ENCODE data around the gene OTOP2.
A peak's percentile ranks its signal among the peaks of the same experiment; 100 is the strongest.

Gene OTOP2

GRCh38 chr17:74893936-74894671 is 30.0 kb upstream of the OTOP2 start:
- Histone ChIP-seq H3K27ac (ENCODE audit: extremely low read depth, low read depth, low read length) (no peak overlapping the region), H3K9me3 (ENCODE audit: control insufficient read depth, insufficient read depth, low read depth, low read length) (no peaks in the 10 kb centered on the region), H3K36me3 (ENCODE audit: control insufficient read depth in 2 of 2, insufficient read depth in 1 of 2, low read length in 2 of 2) (no peaks in the 10 kb centered on the region), H3K4me3 (ENCODE audit: low read depth, low read length) (no peak overlapping the region), H3K4me1 (ENCODE audit: control insufficient read depth, insufficient read depth, low read length) (no peaks in the 10 kb centered on the region)
- CTCF ChIA-PET = interaction anchor here (0.7 kb wide), 1 partner anchor 27 kb away, joined by 5 read pairs; no protein-coding TSS in a partner anchor
- POLR2A ChIA-PET = interaction anchor here (1.1 to 2.1 kb wide), 2 partner anchors 9 to 21 kb away, joined by 3 to 16 read pairs; partner anchors contain the start of gene FDXR
- no peak for TF ChIP-seq ZNF280D (tag by site-specific recombination; IDR thresholded peaks at IDR 0.05)
- no peak for TF ChIP-seq ZBTB48 (tag by site-specific recombination; IDR thresholded peaks at IDR 0.05)
- no peak for TF ChIP-seq ZNF571 (tag by site-specific recombination; IDR thresholded peaks at IDR 0.05)
- TF ChIP-seq, protein P1, sequence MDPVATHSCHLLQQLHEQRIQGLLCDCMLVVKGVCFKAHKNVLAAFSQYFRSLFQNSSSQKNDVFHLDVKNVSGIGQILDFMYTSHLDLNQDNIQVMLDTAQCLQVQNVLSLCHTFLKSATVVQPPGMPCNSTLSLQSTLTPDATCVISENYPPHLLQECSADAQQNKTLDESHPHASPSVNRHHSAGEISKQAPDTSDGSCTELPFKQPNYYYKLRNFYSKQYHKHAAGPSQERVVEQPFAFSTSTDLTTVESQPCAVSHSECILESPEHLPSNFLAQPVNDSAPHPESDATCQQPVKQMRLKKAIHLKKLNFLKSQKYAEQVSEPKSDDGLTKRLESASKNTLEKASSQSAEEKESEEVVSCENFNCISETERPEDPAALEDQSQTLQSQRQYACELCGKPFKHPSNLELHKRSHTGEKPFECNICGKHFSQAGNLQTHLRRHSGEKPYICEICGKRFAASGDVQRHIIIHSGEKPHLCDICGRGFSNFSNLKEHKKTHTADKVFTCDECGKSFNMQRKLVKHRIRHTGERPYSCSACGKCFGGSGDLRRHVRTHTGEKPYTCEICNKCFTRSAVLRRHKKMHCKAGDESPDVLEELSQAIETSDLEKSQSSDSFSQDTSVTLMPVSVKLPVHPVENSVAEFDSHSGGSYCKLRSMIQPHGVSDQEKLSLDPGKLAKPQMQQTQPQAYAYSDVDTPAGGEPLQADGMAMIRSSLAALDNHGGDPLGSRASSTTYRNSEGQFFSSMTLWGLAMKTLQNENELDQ (tag by site-specific recombination; IDR thresholded peaks at IDR 0.05; ENCODE audit: low read depth) = no peak
- no peak for TF ChIP-seq ZNF560 (tag by site-specific recombination; IDR thresholded peaks at IDR 0.05; ENCODE audit: borderline replicate concordance)

DNA sequence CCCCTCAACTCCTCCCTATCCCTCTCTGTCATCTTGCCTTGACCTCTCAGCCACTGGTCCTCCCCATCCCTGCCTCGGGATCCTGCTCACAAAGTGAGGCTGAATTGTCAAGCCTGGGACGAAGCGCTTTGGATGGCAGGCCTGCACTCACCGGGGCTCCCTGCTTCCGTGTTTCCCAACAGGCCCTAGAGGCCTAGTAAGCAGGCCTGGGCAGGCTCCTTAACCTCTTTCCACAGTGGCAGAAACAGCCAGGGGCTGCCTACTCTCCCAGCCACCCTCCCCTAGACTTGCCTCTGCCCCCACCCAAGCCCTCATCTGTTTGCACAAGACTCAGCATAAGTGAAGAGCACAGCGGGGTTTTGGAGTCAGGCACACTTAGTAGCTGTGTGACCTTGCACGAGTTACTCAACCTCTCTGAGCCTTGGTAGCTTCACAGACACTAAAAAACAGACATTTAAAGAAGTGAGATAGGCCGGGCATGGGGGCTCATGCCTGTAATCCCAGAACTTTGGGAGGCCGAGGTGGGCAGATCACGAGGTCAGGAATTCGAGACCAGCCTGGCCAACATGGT is 25.6 kb upstream of the OTOP2 start:
- CTCF ChIA-PET = interaction anchor here (0.9 to 1.4 kb wide), 2 partner anchors 21 to 154 kb away, joined by 3 to 4 read pairs; no protein-coding TSS in a partner anchor
- Histone ChIP-seq H3K9me3 (ENCODE audit: control insufficient read depth, insufficient read depth, low read depth, low read length) (no peaks in the 10 kb centered on the region), H3K27ac (ENCODE audit: extremely low read depth, low read depth, low read length) (no peak overlapping the region), H3K4me3 (ENCODE audit: low read depth, low read length) (no peak overlapping the region), H3K4me1 (ENCODE audit: control insufficient read depth, insufficient read depth, low read length) (no peaks in the 10 kb centered on the region), H3K36me3 (ENCODE audit: control insufficient read depth in 2 of 2, insufficient read depth in 1 of 2, low read length in 2 of 2) (no peaks in the 10 kb centered on the region)
- TF ChIP-seq ZNF24 (tag by site-specific recombination; IDR thresholded peaks at IDR 0.05) = no peak
- no peak for TF ChIP-seq SP7 (tag by site-specific recombination; IDR thresholded peaks at IDR 0.05)
- TF ChIP-seq ZNF768 (tag by site-specific recombination; IDR thresholded peaks at IDR 0.05) = peak; percentile 65; the same call in 1 of the 2 replicates
- POLR2A ChIA-PET = interaction anchor here (1.4 kb wide), 1 partner anchor 17 kb away, joined by 3 read pairs; no protein-coding TSS in a partner anchor

GRCh38 chr17:74900208-74900607 is 23.9 kb upstream of the OTOP2 start:
- TF ChIP-seq ZNF518A (tag by site-specific recombination; conservative IDR thresholded peaks at IDR 0.05; ENCODE audit: low read depth) (no peak), ZNF664 (tag by site-specific recombination; IDR thresholded peaks at IDR 0.05) (peak; percentile 61; the same call in 1 of the 2 replicates)
- POLR2A ChIA-PET = interaction anchor here (1.0 kb wide), 1 partner anchor 27 kb away, joined by 5 read pairs; the partner anchor contains the start of gene FDXR
- CTCF ChIA-PET = interaction anchor here (0.6 to 1.1 kb wide), 3 partner anchors 34 to 109 kb away, joined by 3 read pairs; no protein-coding TSS in a partner anchor
- no peaks in the 10 kb centered on the region for H3K9me3 ChIP-seq (ENCODE audit: control insufficient read depth, insufficient read depth, low read depth, low read length)
- no peak overlapping the region for H3K27ac ChIP-seq (ENCODE audit: extremely low read depth, low read depth, low read length)
- no peaks in the 10 kb centered on the region for H3K4me1 ChIP-seq (ENCODE audit: control insufficient read depth, insufficient read depth, low read length)
- H3K4me3 ChIP-seq (ENCODE audit: low read depth, low read length) = no peak overlapping the region
- no peaks in the 10 kb centered on the region for H3K36me3 ChIP-seq (ENCODE audit: control insufficient read depth in 2 of 2, insufficient read depth in 1 of 2, low read length in 2 of 2)

Data from HEK293 (cell line).